ENCODE data around the gene XKR7.

XKR7 gene

DNA sequence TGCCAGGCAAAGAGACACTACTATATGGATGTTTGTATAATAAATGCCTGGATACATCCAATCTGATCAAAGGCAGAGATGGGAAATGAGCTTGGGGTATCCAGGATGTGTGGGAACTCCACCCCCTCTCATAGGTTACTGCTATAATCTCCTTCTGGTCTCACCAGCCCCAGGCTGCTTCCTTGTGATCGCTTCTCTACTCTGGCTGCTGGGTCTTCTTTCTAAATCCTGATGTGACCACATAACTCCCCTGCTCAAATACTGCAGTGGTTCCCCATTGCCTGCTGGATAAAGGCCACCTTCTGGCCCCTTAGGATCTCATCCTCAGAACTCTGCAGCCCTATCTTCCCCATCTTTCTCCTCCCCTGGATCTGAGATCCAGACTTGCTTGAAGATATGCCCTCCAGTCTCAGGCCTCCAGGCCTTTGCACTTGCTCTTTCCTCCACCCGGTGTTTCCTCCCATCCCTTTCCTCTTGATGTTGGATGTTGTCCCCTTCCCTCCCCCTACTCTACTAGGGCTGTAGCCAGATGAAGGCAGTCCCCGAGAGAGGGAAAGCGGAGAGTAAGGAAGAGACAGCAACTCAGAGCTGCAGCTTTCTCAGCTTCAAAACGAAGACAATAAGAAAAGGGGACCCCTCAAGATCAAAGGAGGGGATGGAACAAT lies 828 bp upstream of the XKR7 start:
- DNase-seq (ENCODE audit: low read depth): no peak
- TF ChIP-seq, protein P1, sequence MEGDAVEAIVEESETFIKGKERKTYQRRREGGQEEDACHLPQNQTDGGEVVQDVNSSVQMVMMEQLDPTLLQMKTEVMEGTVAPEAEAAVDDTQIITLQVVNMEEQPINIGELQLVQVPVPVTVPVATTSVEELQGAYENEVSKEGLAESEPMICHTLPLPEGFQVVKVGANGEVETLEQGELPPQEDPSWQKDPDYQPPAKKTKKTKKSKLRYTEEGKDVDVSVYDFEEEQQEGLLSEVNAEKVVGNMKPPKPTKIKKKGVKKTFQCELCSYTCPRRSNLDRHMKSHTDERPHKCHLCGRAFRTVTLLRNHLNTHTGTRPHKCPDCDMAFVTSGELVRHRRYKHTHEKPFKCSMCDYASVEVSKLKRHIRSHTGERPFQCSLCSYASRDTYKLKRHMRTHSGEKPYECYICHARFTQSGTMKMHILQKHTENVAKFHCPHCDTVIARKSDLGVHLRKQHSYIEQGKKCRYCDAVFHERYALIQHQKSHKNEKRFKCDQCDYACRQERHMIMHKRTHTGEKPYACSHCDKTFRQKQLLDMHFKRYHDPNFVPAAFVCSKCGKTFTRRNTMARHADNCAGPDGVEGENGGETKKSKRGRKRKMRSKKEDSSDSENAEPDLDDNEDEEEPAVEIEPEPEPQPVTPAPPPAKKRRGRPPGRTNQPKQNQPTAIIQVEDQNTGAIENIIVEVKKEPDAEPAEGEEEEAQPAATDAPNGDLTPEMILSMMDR (IDR thresholded peaks at IDR 0.05; ENCODE audit: low read length, missing control alignments): no peak
- no peak overlapping the region for H3K4me3 ChIP-seq (replicated peaks; ENCODE audit: low read depth, low read length)

DNA sequence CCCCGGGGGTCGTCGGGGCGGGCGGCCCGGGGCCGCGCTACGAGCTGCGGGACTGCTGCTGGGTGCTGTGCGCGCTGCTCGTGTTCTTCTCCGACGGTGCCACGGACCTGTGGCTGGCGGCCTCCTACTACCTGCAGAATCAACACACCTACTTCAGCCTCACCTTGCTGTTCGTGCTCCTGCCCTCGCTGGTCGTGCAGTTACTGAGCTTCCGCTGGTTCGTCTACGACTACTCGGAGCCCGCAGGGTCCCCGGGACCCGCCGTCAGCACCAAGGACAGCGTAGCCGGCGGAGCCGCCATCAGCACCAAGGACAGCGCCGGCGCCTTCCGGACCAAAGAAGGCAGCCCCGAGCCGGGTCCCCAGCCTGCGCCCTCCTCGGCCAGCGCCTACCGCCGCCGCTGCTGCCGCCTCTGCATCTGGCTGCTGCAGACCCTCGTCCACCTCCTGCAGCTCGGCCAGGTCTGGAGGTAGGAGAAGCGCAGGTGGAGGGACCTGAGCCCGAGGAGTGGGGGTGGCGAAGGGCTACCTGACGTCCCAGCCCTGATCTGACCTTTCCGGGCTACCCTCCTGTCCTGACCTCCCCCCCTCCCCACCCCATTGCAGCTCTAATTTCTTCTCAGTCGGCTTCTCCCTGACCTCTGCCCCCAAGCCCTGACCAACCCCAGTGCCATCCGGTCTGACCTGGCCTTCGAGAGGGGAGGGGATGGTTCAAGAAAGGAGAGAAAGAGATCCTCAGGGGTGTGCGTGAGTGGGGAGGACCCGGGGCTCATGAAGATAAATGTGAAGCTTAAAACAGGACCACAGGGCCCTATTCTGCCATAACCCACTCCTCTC lies 558 bp downstream of the XKR7 start:
- no peak overlapping the region for H3K4me3 ChIP-seq (replicated peaks; ENCODE audit: low read depth, low read length)

DNA sequence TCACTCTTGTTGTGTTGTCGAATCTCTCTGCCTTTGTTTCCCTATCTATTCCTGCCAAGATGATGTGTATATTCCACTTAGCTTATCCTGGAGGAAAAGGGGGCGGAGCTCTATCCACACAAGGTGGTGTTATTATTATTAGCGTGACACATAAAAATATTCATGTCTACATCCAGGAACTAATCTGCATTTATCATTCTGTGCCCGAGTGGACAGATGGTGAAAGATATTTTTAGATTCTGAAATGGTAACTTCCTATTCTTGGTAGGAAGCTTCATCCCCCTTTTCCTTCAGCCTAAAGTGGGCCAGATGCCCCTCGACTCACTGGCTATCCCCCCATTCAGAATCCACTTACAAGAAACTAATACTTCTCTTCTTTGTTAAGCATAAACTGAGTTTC lies 2.0 kb downstream of the XKR7 start:
- DNase-seq (ENCODE audit: low read depth): no peak
- no peak overlapping the region for H3K4me3 ChIP-seq (replicated peaks; ENCODE audit: low read depth, low read length)
- TF ChIP-seq, protein P1 (IDR thresholded peaks at IDR 0.05; ENCODE audit: low read length, missing control alignments): no peak

More for the DNA sequence above, 558 bp downstream of the XKR7 start:
- TF ChIP-seq, protein P1 (IDR thresholded peaks at IDR 0.05; ENCODE audit: low read length, missing control alignments): no peak
- DNase-seq (ENCODE audit: low read depth): peak; percentile 73

DNA sequence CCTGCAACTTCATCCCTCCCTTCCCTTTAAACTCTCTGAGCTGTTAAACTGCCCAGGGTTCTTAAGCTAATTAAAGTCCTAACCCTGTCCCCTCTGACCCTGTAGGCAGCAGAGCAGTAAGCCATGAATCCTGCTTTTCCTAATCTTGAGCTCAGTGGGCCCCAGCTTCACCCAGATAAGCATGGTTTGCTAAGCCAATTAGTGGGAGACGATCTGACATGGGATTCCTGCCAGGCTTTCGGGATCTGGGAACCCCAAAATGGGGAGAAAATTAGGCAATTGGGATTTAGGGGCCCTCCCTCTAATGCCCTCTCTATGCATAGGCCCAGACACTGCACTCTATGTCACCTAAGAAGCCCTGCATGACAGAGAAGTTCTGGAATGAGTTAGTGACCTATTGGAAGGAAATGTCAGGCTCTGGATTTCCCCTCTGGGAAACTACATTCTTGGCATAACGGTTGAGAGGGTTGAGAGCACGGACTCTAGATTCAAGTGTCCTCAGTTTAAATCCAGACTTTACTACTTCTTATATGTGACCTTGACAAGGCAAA lies 4.6 kb downstream of the XKR7 start:
- TF ChIP-seq, protein P1 (IDR thresholded peaks at IDR 0.05; ENCODE audit: low read length, missing control alignments): no peak
- H3K4me3 ChIP-seq (replicated peaks; ENCODE audit: low read depth, low read length): no peak overlapping the region
- DNase-seq (ENCODE audit: low read depth): no peak

DNA sequence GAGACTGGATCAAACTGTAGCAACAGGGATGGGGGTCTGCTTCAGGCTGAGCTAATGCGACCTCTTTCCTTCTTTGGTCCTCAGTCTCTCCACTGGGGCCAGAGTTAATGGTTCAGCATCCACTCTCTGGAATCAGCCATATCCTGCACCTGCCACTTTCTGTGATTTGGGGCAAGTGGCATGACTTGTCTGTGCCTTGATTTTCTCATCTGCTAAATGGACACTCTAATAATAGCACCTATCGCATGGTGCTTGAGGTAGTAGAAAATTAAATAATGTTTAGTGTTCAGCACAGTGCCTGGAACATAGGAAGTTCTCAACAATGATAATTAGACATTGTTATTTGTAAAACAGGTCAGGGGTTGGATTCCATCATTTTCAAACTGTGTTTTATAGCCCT lies 6.3 kb downstream of the XKR7 start:
- no peak for DNase-seq (ENCODE audit: low read depth)
- H3K4me3 ChIP-seq (replicated peaks; ENCODE audit: low read depth, low read length): no peak overlapping the region
- TF ChIP-seq, protein P1 (IDR thresholded peaks at IDR 0.05; ENCODE audit: low read length, missing control alignments): no peak

DNA sequence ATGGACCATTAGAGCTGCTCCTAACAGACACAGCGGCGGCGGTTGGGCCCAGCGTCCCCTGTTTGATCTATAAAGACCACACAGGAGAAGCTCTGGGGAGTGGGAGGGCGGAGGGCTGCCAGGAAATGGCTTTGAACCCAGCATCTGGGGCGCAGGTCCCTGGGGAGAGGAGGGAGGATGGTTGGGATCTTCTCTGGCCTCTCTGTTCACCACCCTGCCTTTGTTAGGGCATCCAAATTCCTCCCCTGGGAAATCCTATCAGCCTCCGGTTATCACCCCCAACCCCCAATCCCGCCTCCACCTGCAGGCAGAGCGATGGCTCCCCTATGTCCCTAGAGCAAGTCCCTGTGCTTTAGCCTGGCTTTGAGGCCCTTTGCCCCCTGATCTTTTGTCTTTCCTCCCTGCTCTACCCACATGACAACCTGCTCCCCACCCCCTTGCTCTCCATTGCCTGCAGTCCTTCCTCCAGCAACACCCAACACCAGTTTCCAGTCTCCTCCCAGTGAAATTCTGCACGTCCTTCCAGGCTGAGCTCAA lies 7.1 kb downstream of the XKR7 start:
- no peak for DNase-seq (ENCODE audit: low read depth)
- no peak overlapping the region for H3K4me3 ChIP-seq (replicated peaks; ENCODE audit: low read depth, low read length)
- TF ChIP-seq, protein P1 (IDR thresholded peaks at IDR 0.05; ENCODE audit: low read length, missing control alignments): no peak

Measured in fibroblast of pulmonary artery (primary cell).